H1 (cell line): ENCODE results near the gene BCAS3. TPM values are rescaled to one million over a fixed set of nuclear protein-coding genes. Genes with fewer than 3 reads are reported as not detected.

Experiments used
- BCL11A ChIP-seq, 2 experiments: IDR thresholded peaks; one replicate each; pipeline ENCODE4 v1.6.1; 2011; ENCODE audit warnings: low read depth in 2 of 2, low read length in 2 of 2, mild to moderate bottlenecking in 2 of 2
- CBX8 ChIP-seq: fragments of 300-800, 300-1000 bp; sonication (generic); IDR thresholded peaks from 2 replicates; pipeline ENCODE4 v1.7.1; 2016; ENCODE audit warnings: low read depth, low read length, borderline replicate concordance
- CHD1 ChIP-seq: IDR thresholded peaks from 2 replicates; pipeline ENCODE4 v1.6.1; 2012; ENCODE audit warnings: low read depth, low read length, improper control_type of control experiment
- CTBP2 ChIP-seq: IDR thresholded peaks from 2 replicates; pipeline ENCODE4 v1.7.0; 2011; ENCODE audit warnings: borderline replicate concordance, mild to moderate bottlenecking, moderate library complexity, mixed read lengths, low read length; ENCODE audit not compliant: insufficient read depth, insufficient read length
- GABPA ChIP-seq: IDR thresholded peaks from 2 replicates; pipeline ENCODE4 v1.6.1; 2011; ENCODE audit warnings: mild to moderate bottlenecking, low read length, moderate library complexity, borderline replicate concordance; ENCODE audit not compliant: insufficient read depth
- KDM5A ChIP-seq: fragments of 200-600 bp; IDR thresholded peaks from 2 replicates; pipeline ENCODE4 v1.7.1; 2012; ENCODE audit warnings: mild to moderate bottlenecking, low read length, inconsistent platforms, mixed read lengths
- MAFK ChIP-seq: IDR thresholded peaks from 2 replicates; pipeline ENCODE4 v1.6.1; 2012; ENCODE audit warnings: low read depth, mild to moderate bottlenecking, improper control_type of control experiment, low read length
- SP1 ChIP-seq: IDR thresholded peaks from 2 replicates; pipeline ENCODE4 v1.6.1; 2011; ENCODE audit warnings: low read depth, low read length
- SP2 ChIP-seq: IDR thresholded peaks from 2 replicates; pipeline ENCODE4 v1.6.1; 2012; ENCODE audit warnings: mild to moderate bottlenecking, low read length, inconsistent platforms
- TAF7 ChIP-seq: optimal IDR thresholded peaks from 2 replicates; pipeline ENCODE3; 2011; ENCODE audit warnings: low read depth, mild to moderate bottlenecking, inconsistent platforms, low read length, moderate library complexity, borderline replicate concordance
- TBP ChIP-seq: IDR thresholded peaks from 2 replicates; pipeline ENCODE4 v1.6.1; 2011; ENCODE audit warnings: low read depth, low read length, improper control_type of control experiment
- polyA plus RNA-seq, 7 experiments: library from polyadenylated mRNA; depleted of rRNA in 3 of 7; stranded (reverse) in 5 of 7; unstranded in 2 of 7; fragments of >200 nt in 5 of 7; fragments of 200-250 nt in 2 of 7; gene quantifications; 1 replicate in 5 of 7; 2 replicates in 1 of 7; 4 replicates in 1 of 7; pipeline versions ENCODE4 v1.2.1 to v1.2.3, GENCODE V29; 2011 to 2013; ENCODE audit warnings: missing spikeins in 2 of 7, mixed read lengths in 2 of 7
- total RNA-seq: library from RNA; stranded (reverse); fragmentation: NEBNext Ultra II Directional; extraction: Animal tissue kit (Norgen Biotek cat#: 25700); gene quantifications from 2 replicates; pipeline ENCODE4 v1.2.1, GENCODE V29; 2021
- TF ChIP-seq, protein P1 (sequence below): IDR thresholded peaks from 2 replicates; pipeline ENCODE4 v1.6.1; 2012; ENCODE audit warnings: inconsistent platforms

Gene BCAS3
- total and polyA plus RNA-seq, 2 of the 8 experiments (the other 6 are each of a cell fraction or from before 2014, with no cell fraction given), result 9.9 to 13.3 TPM

- no peak for TF ChIP-seq CBX8
- TF ChIP-seq CTBP2, result no peak
- peak; percentile 99 for TF ChIP-seq SP1
- TF ChIP-seq TAF7, result peak; percentile 33
- peak; percentile 84 for TF ChIP-seq SP2
- TF ChIP-seq KDM5A, result peak; percentile 57
- TF ChIP-seq GABPA, result no peak
- peak; percentile 80 for TF ChIP-seq TBP
- no peak for TF ChIP-seq BCL11A (IDR thresholded peaks at IDR 0.05; ENCODE audit: low read depth in 2 of 2, low read length in 2 of 2)
- no peak for TF ChIP-seq MAFK
- TF ChIP-seq, protein P1, sequence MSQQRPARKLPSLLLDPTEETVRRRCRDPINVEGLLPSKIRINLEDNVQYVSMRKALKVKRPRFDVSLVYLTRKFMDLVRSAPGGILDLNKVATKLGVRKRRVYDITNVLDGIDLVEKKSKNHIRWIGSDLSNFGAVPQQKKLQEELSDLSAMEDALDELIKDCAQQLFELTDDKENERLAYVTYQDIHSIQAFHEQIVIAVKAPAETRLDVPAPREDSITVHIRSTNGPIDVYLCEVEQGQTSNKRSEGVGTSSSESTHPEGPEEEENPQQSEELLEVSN, result peak; percentile 88
- no peak for TF ChIP-seq CHD1
Measured at GRCh38 chr17:60677308-60678117, at the start of gene BCAS3 (continued).
